ENCODE data around the gene PSMA6. TPM values are rescaled to one million over a fixed set of nuclear protein-coding genes. Genes with fewer than 3 reads are reported as not detected.

The PSMA6 gene
- total RNA-seq, 3 donors from 2014 or later, result 130 to 183 (median 159) TPM

GRCh38 chr14:35339761-35340406 is 47.7 kb downstream of the PSMA6 start:
- Histone ChIP-seq H3K36me3 (ENCODE audit: low read depth) (no peaks in the 10 kb centered on the region), H3K4me1 (ENCODE audit: low read depth) (peaks cover 80% of the 10 kb centered on the region), H3K9me3 (no peaks in the 10 kb centered on the region), H3K4me3 (no peak overlapping the region)
- intact Hi-C loops (cut with DNase I, micrococcal nuclease), result loop anchor here (5.0 to 10.0 kb wide), 2 partner anchors 62 to 65 kb away; partner anchors contain the start of gene NFKBIA (in 2 of the 2)
- DNase-seq (peak in 1 of 3 donors; percentile 54), ATAC-seq (no peak)
- no peak for TF ChIP-seq CTCF (IDR thresholded peaks at IDR 0.05)

- intact Hi-C loops (cut with DNase I, micrococcal nuclease), result loop anchor here in 1 of 2 donors (5.0 kb wide), 1 partner anchor 61 kb away; the partner anchor contains the start of gene NFKBIA
- Histone ChIP-seq H3K36me3 (ENCODE audit: low read depth) (no peaks in the 10 kb centered on the region), H3K4me1 (ENCODE audit: low read depth) (peaks cover 71% of the 10 kb centered on the region), H3K9me3 (no peaks in the 10 kb centered on the region), H3K4me3 (no peak overlapping the region)
- DNase-seq (peak in 1 of 3 donors; percentile 42), ATAC-seq (peak; percentile 7)
- no peak for TF ChIP-seq CTCF (IDR thresholded peaks at IDR 0.05)
Measured at GRCh38 chr14:35340616-35341453, 48.7 kb downstream of the PSMA6 start.

- no peak for DNase-seq
- intact Hi-C loops (cut with DNase I, micrococcal nuclease), result loop anchor here in 1 of 2 donors (5.0 kb wide), 1 partner anchor 61 kb away; the partner anchor contains the start of gene NFKBIA
- no peak for TF ChIP-seq CTCF (IDR thresholded peaks at IDR 0.05)
- no peak overlapping the region for H3K4me3 ChIP-seq
- H3K4me1 ChIP-seq (ENCODE audit: low read depth), result peaks cover 65% of the 10 kb centered on the region
- no peak for ATAC-seq
- no peaks in the 10 kb centered on the region for H3K36me3 ChIP-seq (ENCODE audit: low read depth)
- no peaks in the 10 kb centered on the region for H3K9me3 ChIP-seq
Measured at GRCh38 chr14:35341454-35341750, 49.2 kb downstream of the PSMA6 start.

GRCh38 chr14:35341751-35342488 is 49.7 kb downstream of the PSMA6 start:
- no peaks in the 10 kb centered on the region for H3K9me3 ChIP-seq
- ATAC-seq (peak; percentile 89), DNase-seq (peak; percentile 96 to 98 (median 97))
- intact Hi-C loops (cut with DNase I, micrococcal nuclease), result loop anchor here in 1 of 2 donors (5.0 kb wide), 1 partner anchor 60 kb away; the partner anchor contains the start of gene NFKBIA
- no peaks in the 10 kb centered on the region for H3K36me3 ChIP-seq (ENCODE audit: low read depth)
- no peak overlapping the region for H3K4me3 ChIP-seq
- no peak for TF ChIP-seq CTCF (IDR thresholded peaks at IDR 0.05)
- peaks cover 60% of the 10 kb centered on the region for H3K4me1 ChIP-seq (ENCODE audit: low read depth)

- no peaks in the 10 kb centered on the region for H3K36me3 ChIP-seq (ENCODE audit: low read depth)
- intact Hi-C loops (cut with DNase I, micrococcal nuclease), result loop anchor here in 1 of 2 donors (5.0 kb wide), 1 partner anchor 60 kb away; the partner anchor contains the start of gene NFKBIA
- peak in 1 of 3 donors; percentile 45 for DNase-seq
- ATAC-seq, result no peak
- H3K9me3 ChIP-seq, result no peaks in the 10 kb centered on the region
- no peak overlapping the region for H3K4me3 ChIP-seq
- peaks cover 55% of the 10 kb centered on the region for H3K4me1 ChIP-seq (ENCODE audit: low read depth)
- no peak for TF ChIP-seq CTCF (IDR thresholded peaks at IDR 0.05)
Measured at GRCh38 chr14:35342489-35343010, 50.4 kb downstream of the PSMA6 start.
